ENCODE data around the gene CALHM2.

CALHM2 gene

GRCh38 chr10:103475437-103475836, 23.3 kb upstream of the CALHM2 start:
- no peak for DNase-seq (ENCODE audit: low read depth)

GRCh38 chr10:103474077-103474476, 21.9 kb upstream of the CALHM2 start:
- no peak for DNase-seq (ENCODE audit: low read depth)

GRCh38 chr10:103473261-103473671, 21.1 kb upstream of the CALHM2 start:
- no peak for DNase-seq (ENCODE audit: low read depth)

GRCh38 chr10:103472005-103472404, 19.8 kb upstream of the CALHM2 start:
- no peak for DNase-seq (ENCODE audit: low read depth)

- DNase-seq (ENCODE audit: low read depth), result no peak
Measured at GRCh38 chr10:103470761-103471653, 18.8 kb upstream of the CALHM2 start.

- no peak for DNase-seq (ENCODE audit: low read depth)
Measured at GRCh38 chr10:103469201-103469600, 17.0 kb upstream of the CALHM2 start.

GRCh38 chr10:103467406-103467805, 15.2 kb upstream of the CALHM2 start:
- DNase-seq (ENCODE audit: low read depth), result no peak

GRCh38 chr10:103466734-103467133, 14.6 kb upstream of the CALHM2 start:
- DNase-seq (ENCODE audit: low read depth), result no peak

- DNase-seq (ENCODE audit: low read depth), result no peak
Measured at GRCh38 chr10:103465411-103466179, 13.4 kb upstream of the CALHM2 start.

GRCh38 chr10:103463499-103463898, 11.3 kb upstream of the CALHM2 start:
- DNase-seq (ENCODE audit: low read depth), result no peak

- no peak for DNase-seq (ENCODE audit: low read depth)
Measured at GRCh38 chr10:103459615-103460014, 7.4 kb upstream of the CALHM2 start.

GRCh38 chr10:103458720-103459119, 6.5 kb upstream of the CALHM2 start, which contains the start of gene CALHM1:
TSS of gene CALHM1 (minus strand) at chr10:103458900. CDS start at chr10:103458751, 149 bp downstream.
- no peak for DNase-seq (ENCODE audit: low read depth)

- no peak for DNase-seq (ENCODE audit: low read depth)
Measured at GRCh38 chr10:103457896-103458583, 5.9 kb upstream of the CALHM2 start.

GRCh38 chr10:103457176-103457712, 5.1 kb upstream of the CALHM2 start:
- no peak for DNase-seq (ENCODE audit: low read depth)

GRCh38 chr10:103456074-103456660, 4.0 kb upstream of the CALHM2 start:
- no peak for DNase-seq (ENCODE audit: low read depth)

GRCh38 chr10:103455235-103455634, 3.1 kb upstream of the CALHM2 start:
- DNase-seq (ENCODE audit: low read depth), result no peak

GRCh38 chr10:103454026-103454425, 1.9 kb upstream of the CALHM2 start:
- DNase-seq (ENCODE audit: low read depth), result no peak

- no peak for DNase-seq (ENCODE audit: low read depth)
Measured at GRCh38 chr10:103452506-103453230, 498 bp upstream of the CALHM2 start.

GRCh38 chr10:103451091-103451813, 918 bp downstream of the CALHM2 start:
- DNase-seq (ENCODE audit: low read depth), result no peak

GRCh38 chr10:103450201-103450695, 1.9 kb downstream of the CALHM2 start:
- no peak for DNase-seq (ENCODE audit: low read depth)
